Peyer's patch (tissue), 4 donors: ENCODE data around the gene PGGT1B. TPM values are rescaled to one million over a fixed set of nuclear protein-coding genes. Genes with fewer than 3 reads are reported as not detected.

Experiments used
- DNase-seq, 3 donors: peaks; one replicate each; pipeline ENCODE4 v3.0.0-alpha.2; 2017 to 2019
- H3K27ac ChIP-seq, 4 donors: fragments of 200-600 bp; sonication (generic); one replicate each; pipeline ENCODE4 v1.5.1; 2016 to 2019
- H3K27me3 ChIP-seq, 2 donors: fragments of 200-600 bp; sonication (generic); one replicate each; pipeline ENCODE4 v1.5.1; 2019
- H3K36me3 ChIP-seq, 3 donors: fragments of 200-600 bp; sonication (generic); one replicate each; pipeline ENCODE4 v1.5.1; 2016 to 2019
- H3K4me1 ChIP-seq, 4 donors: fragments of 200-600 bp; sonication (generic); one replicate each; pipeline ENCODE4 v1.5.1; 2016 to 2019
- H3K4me3 ChIP-seq, 4 donors: fragments of 200-600 bp; sonication (generic); 1 replicate in 3 of 4; 2 replicates in 1 of 4; pipeline ENCODE4 v1.5.1; 2016 to 2019; ENCODE audit warnings: mild to moderate bottlenecking in 1 of 4
- H3K9me3 ChIP-seq, 4 donors: fragments of 200-600 bp; sonication (generic); one replicate each; pipeline ENCODE4 v1.5.1; 2016 to 2019; ENCODE audit warnings: mild to moderate bottlenecking in 1 of 4
- CTCF ChIP-seq, 6 experiments: fragments of 450-650 bp in 4 of 6; fragments of 200-600 bp in 2 of 6; sonication (generic) in 1 of 6; IDR thresholded peaks; one replicate each; pipeline ENCODE4 v1.5.1; 2017 to 2019; ENCODE audit warnings: antibody characterized with exemption in 6 of 6, mild to moderate bottlenecking in 3 of 6, moderate library complexity in 1 of 6
- POLR2A ChIP-seq, 2 donors: fragments of 450-650 bp; IDR thresholded peaks; one replicate each; pipeline ENCODE4 v1.5.1; 2017; ENCODE audit warnings: antibody characterized with exemption in 2 of 2, mild to moderate bottlenecking in 2 of 2, moderate library complexity in 2 of 2
- total RNA-seq, 4 donors: library from RNA; depleted of rRNA; stranded (reverse); fragments of >200 nt; gene quantifications; one replicate each; pipeline ENCODE4 v1.1.0, GENCODE V29; 2016

The PGGT1B gene
- total RNA-seq, 4 donors from 2014 or later, result 12.8 to 34.7 (median 16.5) TPM

GRCh38 chr5:115181757-115182156 lies 80.9 kb downstream of the PGGT1B start:
- Histone ChIP-seq H3K27ac (no peak overlapping the region), H3K9me3 (no peaks in the 10 kb centered on the region), H3K27me3 (peaks cover 0 to 18% of the 10 kb centered on the region in 2 donors), H3K36me3 (no peaks in the 10 kb centered on the region), H3K4me1 (peaks cover 0 to 12% (median 7%) of the 10 kb centered on the region in 4 donors), H3K4me3 (no peak overlapping the region)
- DNase-seq, result no peak
- TF ChIP-seq CTCF (IDR thresholded peaks at IDR 0.05) (no peak), POLR2A (IDR thresholded peaks at IDR 0.05) (no peak)

- no peak overlapping the region for H3K27ac ChIP-seq
- no peak for TF ChIP-seq CTCF (IDR thresholded peaks at IDR 0.05)
- no peak for TF ChIP-seq POLR2A (IDR thresholded peaks at IDR 0.05)
- peak overlapping the region; percentile 25 to 64 (median 54) for H3K4me3 ChIP-seq
- H3K4me1 ChIP-seq, result peaks cover 0 to 12% (median 7%) of the 10 kb centered on the region in 4 donors
- peaks cover 0 to 18% of the 10 kb centered on the region in 2 donors for H3K27me3 ChIP-seq
- no peaks in the 10 kb centered on the region for H3K9me3 ChIP-seq
- peak in 2 of 3 donors; percentile 64 to 73 for DNase-seq
- no peaks in the 10 kb centered on the region for H3K36me3 ChIP-seq
Observed at GRCh38 chr5:115180165-115180709, 82.4 kb downstream of the PGGT1B start.

GRCh38 chr5:115179394-115180164 lies 83.1 kb downstream of the PGGT1B start:
- no peak for DNase-seq
- Histone ChIP-seq H3K27ac (peak overlapping the region in 1 of 4 donors; percentile 2), H3K4me3 (peak overlapping the region; percentile 25 to 64 (median 54)), H3K27me3 (peaks cover 0 to 18% of the 10 kb centered on the region in 2 donors), H3K36me3 (no peaks in the 10 kb centered on the region), H3K9me3 (no peaks in the 10 kb centered on the region), H3K4me1 (peaks cover 0 to 13% (median 8%) of the 10 kb centered on the region in 4 donors)
- TF ChIP-seq CTCF (IDR thresholded peaks at IDR 0.05), result no peak
- no peak for TF ChIP-seq POLR2A (IDR thresholded peaks at IDR 0.05)

GRCh38 chr5:115179030-115179393 lies 83.7 kb downstream of the PGGT1B start:
- DNase-seq, result peak in 2 of 3 donors; percentile 60 to 78
- Histone ChIP-seq H3K27ac (peak overlapping the region in 1 of 4 donors; percentile 2), H3K4me1 (peaks cover 0 to 18% (median 8%) of the 10 kb centered on the region in 4 donors), H3K4me3 (peak overlapping the region in 3 of 4 donors; percentile 25 to 64 (median 62)), H3K9me3 (no peaks in the 10 kb centered on the region), H3K27me3 (peaks cover 0 to 18% of the 10 kb centered on the region in 2 donors), H3K36me3 (no peaks in the 10 kb centered on the region)
- TF ChIP-seq CTCF (IDR thresholded peaks at IDR 0.05) (peak in 1 of 6 experiments; percentile 9), POLR2A (IDR thresholded peaks at IDR 0.05) (no peak)

GRCh38 chr5:115170929-115171510 lies 91.7 kb downstream of the PGGT1B start:
- Histone ChIP-seq H3K4me3 (peak overlapping the region; percentile 57 to 84 (median 69)), H3K4me1 (peaks cover 0 to 18% (median 7%) of the 10 kb centered on the region in 4 donors), H3K9me3 (peaks cover 0 to 4% (median 0%) of the 10 kb centered on the region in 4 donors), H3K36me3 (no peaks in the 10 kb centered on the region), H3K27me3 (no peaks in the 10 kb centered on the region), H3K27ac (peak overlapping the region in 3 of 4 donors; percentile 75 to 94 (median 89))
- DNase-seq, result no peak
- TF ChIP-seq CTCF (IDR thresholded peaks at IDR 0.05) (no peak), POLR2A (IDR thresholded peaks at IDR 0.05) (no peak)
